HG03175 (cell line): ENCODE results near the gene C6.

ENCODE experiments used
- ATAC-seq: cut with Tn5 transposase; IDR thresholded peaks from one replicate; pipeline ENCODE4 v1.9.1; 2021; ENCODE audit warnings: mild to moderate bottlenecking, moderate library complexity; ENCODE audit not compliant: unreplicated experiment

The C6 gene

GRCh38 chr5:41127967-41128690 is 85.2 kb downstream of the C6 start:
- ATAC-seq: no peak

DNA sequence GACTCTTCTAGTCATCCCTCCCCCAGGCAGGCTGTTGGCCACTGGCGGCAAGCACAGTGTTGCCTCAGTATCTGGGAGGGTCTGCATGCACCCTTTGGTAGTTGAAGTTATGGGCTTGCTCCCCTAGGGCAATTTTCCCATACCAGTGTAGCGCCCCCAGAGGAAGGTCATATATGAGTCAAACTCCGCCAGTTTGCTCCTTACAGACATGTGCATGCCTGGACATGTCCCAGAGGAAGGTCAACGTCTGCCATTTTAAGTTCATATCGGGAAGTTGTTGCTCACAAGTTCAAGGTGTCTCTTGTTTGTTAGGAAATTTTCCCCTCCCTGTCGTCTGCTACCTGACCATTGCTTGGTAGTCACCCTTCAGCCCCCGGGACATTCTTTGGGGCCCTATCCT is 90.9 kb downstream of the C6 start:
- no peak for ATAC-seq

GRCh38 chr5:41120600-41120999 is 92.7 kb downstream of the C6 start:
- no peak for ATAC-seq

DNA sequence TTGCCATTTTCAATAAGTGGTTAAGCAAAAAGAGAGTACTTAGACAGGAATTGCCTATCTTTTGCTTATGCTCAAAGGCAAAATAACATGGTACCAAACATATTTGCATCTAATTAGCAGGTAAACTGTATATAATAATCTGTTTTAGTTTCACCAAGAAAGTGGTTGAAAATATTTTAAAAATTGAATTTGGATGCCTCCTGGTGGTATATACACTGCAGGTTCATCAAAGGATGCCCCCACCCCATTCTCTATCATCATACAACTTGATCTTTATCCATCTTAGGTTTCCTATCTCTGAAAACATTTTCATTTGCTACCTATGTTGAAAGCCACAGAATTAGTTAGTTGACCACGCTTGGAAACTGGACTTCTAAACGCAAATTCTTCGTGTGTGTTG is 95.2 kb downstream of the C6 start:
- ATAC-seq: no peak

- ATAC-seq: no peak
These were observed 98.1 kb downstream of the C6 start for GRCh38 chr5:41115281-41115680.

DNA sequence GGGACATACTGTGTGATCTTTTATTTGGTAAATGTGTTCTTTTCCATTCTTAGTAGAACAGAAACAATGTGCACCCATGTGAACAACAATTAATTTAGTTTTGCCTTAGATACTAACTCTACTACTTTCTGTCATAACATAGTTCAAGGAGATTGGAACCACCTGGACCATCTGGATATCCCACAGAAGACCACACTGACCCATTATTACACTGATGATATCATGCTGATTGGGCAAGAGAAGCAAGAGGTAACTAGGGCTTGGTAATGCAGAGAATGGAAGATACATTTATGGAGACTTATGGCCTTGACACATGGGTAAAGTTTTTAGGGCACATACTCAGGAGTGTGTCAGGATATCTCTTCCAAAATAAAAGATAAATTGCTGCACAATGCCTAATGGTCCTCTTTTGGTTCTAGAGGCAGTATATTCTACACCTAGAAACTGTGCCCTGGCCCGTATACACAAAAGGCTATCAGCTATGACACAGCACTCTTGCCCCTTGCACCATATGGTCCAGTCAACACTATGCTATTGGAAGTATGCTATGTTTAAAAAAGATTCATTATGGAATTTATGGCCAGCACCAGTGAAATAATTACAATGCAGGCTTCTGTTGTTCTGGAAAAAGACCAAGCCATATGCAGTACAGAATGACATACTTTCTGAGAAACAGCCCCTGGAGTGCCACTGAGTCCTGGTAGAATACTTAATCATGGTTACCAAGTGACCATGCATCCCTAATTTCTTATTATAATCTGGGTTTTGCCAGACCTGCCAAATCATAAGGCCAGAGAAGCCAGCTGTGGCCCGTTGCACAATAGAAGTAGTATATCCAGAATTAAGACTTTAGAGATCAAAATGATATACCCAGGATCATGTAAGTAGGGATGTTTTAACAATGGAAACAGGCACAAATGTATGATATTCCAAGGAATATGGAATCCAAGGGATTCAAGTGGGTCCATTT is 100.6 kb downstream of the C6 start:
- ATAC-seq: no peak

DNA sequence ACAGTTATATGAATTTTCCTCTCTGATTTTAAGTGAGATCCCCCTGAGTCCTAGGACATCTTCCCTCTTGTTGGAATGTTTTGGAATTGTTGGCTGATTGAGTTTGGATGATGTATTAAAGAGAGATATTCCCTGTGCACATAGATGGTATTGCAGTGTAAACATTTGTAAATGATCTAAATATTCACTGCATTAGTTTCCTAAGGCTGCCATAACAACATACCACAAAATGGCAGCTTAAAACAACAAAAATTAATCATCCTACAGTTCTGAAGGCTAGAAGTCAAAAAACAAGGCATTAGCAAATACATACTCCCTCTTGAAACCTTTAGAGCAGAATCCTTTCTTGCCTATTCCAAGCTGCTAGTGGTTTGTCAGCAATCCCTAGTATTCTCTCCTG is 104.1 kb downstream of the C6 start:
- ATAC-seq: no peak

- no peak for ATAC-seq
These were observed 111.0 kb downstream of the C6 start for GRCh38 chr5:41102341-41102740.

DNA sequence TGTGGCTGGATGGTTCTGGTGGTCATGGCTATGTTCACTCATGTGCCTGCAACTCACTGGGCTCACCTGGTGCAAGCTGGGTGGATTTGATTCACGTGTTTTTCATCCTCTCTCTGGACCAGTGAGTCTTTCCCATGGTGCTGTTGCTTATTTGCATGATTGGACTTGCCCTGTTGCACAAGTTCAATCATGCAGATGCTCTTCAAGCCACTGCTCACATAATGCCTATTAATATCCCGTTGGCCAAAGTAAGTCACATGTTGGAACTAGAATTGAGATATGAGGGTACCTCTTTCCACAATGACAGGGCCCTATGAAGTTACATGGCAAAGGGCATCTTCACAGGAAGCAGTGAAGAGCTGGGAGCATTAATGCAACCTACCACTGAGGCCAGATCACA is 115.7 kb downstream of the C6 start:
- ATAC-seq: no peak

- no peak for ATAC-seq
These were observed 117.8 kb downstream of the C6 start for GRCh38 chr5:41095324-41096101.

GRCh38 chr5:41094871-41095270 is 118.5 kb downstream of the C6 start:
- no peak for ATAC-seq

GRCh38 chr5:41093803-41094202 is 119.5 kb downstream of the C6 start:
- no peak for ATAC-seq
